ENCODE measurements around the gene TCOF1. TPM values are rescaled to one million over a fixed set of nuclear protein-coding genes. Genes with fewer than 3 reads are reported as not detected.
A peak's percentile ranks its signal among the peaks of the same experiment; 100 is the strongest.

TCOF1 gene
- total and polyA plus RNA-seq, 2 experiments from 2014 or later, result 31.4 to 46.0 TPM

DNA sequence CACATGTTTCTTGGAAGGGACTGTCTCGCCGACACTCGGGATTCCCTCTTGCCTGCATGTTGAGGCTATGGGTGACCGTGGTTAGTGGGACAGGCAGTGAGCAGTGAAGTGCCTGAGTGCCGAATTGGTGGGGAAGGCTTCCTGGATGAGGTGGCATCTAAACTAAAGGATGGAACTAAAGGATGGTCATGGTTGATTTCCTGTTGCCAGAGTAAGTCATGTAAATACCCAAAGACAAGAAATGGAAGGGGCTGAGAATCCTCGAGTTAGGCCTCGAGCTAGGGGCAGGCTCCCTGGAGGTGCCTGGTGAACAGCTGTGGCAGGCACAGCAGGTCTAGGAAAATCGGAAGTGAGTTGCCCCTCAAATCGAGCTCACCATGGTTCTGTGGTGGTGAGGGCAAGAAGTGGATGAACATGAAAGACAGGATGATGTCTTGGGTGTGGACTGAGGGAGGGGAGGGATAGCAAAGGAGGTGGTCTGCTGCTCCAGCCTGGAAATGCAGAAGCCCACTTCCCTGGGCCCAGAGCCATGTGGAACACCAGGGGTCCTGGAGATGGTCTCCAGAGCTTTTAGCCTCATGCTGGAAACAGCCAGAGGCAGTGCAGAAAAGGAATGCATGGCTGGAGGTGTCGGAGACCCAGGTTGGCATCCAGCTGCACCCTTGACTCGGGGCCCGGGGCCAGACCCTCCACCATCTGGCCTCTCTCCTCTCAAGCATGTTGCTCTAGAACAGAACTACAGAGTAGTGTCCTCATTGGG is 43.0 kb downstream of the TCOF1 start:
- DNase-seq (ENCODE audit: low read depth in 1 of 2, low spot score in 1 of 2), result no peak
- Histone ChIP-seq H3K4me3 (no peak overlapping the region), H3K36me3 (peaks cover 7% of the 10 kb centered on the region), H3K27ac (peak overlapping the region; percentile 50), H3K27me3 (no peaks in the 10 kb centered on the region), H3K4me1 (ENCODE audit: low read depth) (peaks cover 12% of the 10 kb centered on the region), H3K9me3 (ENCODE audit: low read depth) (no peaks in the 10 kb centered on the region)
- TF ChIP-seq, protein P1, sequence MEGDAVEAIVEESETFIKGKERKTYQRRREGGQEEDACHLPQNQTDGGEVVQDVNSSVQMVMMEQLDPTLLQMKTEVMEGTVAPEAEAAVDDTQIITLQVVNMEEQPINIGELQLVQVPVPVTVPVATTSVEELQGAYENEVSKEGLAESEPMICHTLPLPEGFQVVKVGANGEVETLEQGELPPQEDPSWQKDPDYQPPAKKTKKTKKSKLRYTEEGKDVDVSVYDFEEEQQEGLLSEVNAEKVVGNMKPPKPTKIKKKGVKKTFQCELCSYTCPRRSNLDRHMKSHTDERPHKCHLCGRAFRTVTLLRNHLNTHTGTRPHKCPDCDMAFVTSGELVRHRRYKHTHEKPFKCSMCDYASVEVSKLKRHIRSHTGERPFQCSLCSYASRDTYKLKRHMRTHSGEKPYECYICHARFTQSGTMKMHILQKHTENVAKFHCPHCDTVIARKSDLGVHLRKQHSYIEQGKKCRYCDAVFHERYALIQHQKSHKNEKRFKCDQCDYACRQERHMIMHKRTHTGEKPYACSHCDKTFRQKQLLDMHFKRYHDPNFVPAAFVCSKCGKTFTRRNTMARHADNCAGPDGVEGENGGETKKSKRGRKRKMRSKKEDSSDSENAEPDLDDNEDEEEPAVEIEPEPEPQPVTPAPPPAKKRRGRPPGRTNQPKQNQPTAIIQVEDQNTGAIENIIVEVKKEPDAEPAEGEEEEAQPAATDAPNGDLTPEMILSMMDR (IDR thresholded peaks at IDR 0.05; ENCODE audit: low read depth, low read length), result no peak

DNA sequence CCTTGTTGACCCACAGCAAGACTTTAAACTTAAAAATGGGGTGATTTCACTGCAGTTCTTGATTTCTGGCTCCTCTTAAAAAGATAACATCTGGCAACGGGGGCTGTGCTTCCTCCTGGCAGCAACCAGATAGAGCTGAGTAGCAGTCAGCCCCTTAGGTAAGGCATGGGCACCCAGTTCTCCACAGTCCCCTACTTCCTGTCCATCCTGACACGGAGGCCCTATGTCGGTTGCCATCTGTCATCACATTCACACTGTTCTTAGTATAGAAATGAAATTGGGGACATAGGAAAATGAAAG is 43.5 kb downstream of the TCOF1 start:
- Histone ChIP-seq H3K36me3 (peaks cover 7% of the 10 kb centered on the region), H3K27me3 (no peaks in the 10 kb centered on the region), H3K27ac (peak overlapping the region; percentile 50), H3K4me3 (no peak overlapping the region), H3K4me1 (ENCODE audit: low read depth) (peaks cover 12% of the 10 kb centered on the region), H3K9me3 (ENCODE audit: low read depth) (no peaks in the 10 kb centered on the region)
- no peak for DNase-seq (ENCODE audit: low read depth in 1 of 2, low spot score in 1 of 2)
- TF ChIP-seq, protein P1 (IDR thresholded peaks at IDR 0.05; ENCODE audit: low read depth, low read length), result no peak

DNA sequence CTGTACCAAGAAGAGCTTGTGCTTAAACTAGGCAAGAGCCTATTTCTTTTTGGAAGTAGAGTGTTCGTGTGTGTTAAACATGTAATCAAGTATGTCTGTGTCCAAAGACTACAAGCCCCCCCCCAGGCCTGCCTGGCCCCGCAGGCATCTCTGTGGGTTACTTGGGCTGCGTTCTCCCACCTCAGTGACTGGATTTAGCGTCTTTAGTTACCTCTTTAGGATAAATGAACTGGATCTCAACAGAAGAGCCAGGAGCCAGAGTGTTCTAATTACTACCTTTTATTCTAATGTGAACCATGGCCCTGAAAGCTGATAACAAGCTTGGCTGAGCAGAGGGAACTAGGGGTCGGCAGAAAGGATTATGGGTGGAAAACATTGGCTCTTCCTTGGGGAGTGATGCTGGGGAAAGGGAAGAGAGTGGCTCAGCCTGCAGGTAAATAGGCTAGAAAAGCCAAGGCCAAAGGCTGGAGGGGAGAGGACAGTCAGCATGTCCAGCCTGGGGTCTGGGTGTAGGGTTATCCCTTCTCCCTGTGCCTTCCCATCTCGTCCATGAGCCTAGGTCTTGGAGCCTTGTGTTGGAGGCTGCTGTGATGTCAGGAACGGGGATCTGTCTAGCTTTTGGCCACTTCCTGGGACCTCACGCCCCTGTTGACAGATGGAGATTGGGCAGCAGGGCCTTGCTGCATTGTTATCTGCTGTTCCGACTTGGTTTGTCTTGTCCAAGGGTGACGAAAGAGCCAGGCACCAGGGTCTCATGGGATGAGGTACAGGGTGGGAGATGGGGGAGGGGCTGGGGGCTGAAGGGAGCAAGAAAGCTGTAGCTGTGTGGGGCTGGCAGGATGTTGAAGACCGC is 44.1 kb downstream of the TCOF1 start:
- H3K36me3 ChIP-seq, result peaks cover 6% of the 10 kb centered on the region
- no peaks in the 10 kb centered on the region for H3K27me3 ChIP-seq

DNA sequence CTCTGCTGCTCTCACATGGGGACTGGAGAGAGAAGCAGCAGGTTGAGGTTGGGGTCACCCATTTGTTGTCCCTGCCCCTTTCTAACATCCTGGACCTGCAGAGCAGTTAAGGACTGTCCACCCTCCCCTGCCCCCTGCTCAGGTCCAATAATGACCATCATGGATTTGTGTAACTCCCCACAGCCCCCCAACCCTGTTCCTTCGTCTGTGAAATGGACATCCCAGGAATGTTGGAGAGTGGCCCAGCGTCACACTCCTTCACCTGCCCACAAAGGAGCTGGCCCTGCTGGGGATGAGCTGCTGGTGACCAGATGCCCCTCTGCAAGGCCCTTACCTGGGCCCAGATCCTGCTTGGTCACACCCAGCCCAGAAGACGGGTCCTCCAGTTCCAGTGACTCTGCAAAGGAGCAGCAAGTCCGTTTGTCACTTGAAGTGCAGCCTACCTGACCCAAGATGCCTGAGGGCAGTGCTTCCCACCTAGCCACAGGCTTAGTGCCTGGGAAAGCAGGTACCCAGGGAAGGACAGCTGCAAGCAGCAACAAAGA is 44.8 kb downstream of the TCOF1 start:
- Histone ChIP-seq H3K27ac (peak overlapping the region; percentile 50), H3K4me1 (ENCODE audit: low read depth) (peaks cover 12% of the 10 kb centered on the region), H3K4me3 (no peak overlapping the region), H3K9me3 (ENCODE audit: low read depth) (no peaks in the 10 kb centered on the region), H3K27me3 (no peaks in the 10 kb centered on the region), H3K36me3 (peaks cover 4% of the 10 kb centered on the region)
- no peak for DNase-seq (ENCODE audit: low read depth in 1 of 2, low spot score in 1 of 2)
- TF ChIP-seq, protein P1 (IDR thresholded peaks at IDR 0.05; ENCODE audit: low read depth, low read length), result no peak

More for the DNA sequence above, 44.1 kb downstream of the TCOF1 start:
- no peak for DNase-seq (ENCODE audit: low read depth in 1 of 2, low spot score in 1 of 2)
- Histone ChIP-seq H3K4me1 (ENCODE audit: low read depth) (peaks cover 12% of the 10 kb centered on the region), H3K4me3 (no peak overlapping the region), H3K9me3 (ENCODE audit: low read depth) (no peaks in the 10 kb centered on the region), H3K27ac (peak overlapping the region; percentile 50)
- TF ChIP-seq, protein P1 (IDR thresholded peaks at IDR 0.05; ENCODE audit: low read depth, low read length), result no peak

DNA sequence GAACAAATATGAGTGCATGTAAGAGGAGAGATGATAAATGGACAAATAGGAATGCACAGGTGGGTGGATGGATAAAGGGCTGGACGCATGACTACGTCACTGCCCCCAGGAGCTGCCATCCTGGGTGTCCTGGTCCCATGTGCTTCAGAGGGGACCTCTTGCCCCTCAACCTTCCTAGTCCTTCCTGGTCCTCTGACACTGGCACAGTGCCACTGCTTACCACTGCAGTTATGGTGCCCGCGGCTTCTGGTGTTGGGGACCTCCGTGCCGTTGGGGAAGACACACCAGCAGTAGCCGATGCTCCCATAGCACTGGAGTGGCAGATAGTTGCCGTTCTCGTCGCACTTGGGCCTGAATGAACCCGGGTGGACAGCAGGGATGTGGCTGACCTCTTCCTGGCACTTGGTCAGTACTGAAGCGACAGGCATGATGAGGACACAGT is 45.4 kb downstream of the TCOF1 start:
- Histone ChIP-seq H3K27me3 (no peaks in the 10 kb centered on the region), H3K4me3 (no peak overlapping the region), H3K9me3 (ENCODE audit: low read depth) (no peaks in the 10 kb centered on the region), H3K36me3 (peaks cover 4% of the 10 kb centered on the region), H3K27ac (no peak overlapping the region), H3K4me1 (ENCODE audit: low read depth) (peaks cover 12% of the 10 kb centered on the region)
- DNase-seq (ENCODE audit: low read depth in 1 of 2, low spot score in 1 of 2), result no peak
- TF ChIP-seq, protein P1 (IDR thresholded peaks at IDR 0.05; ENCODE audit: low read depth, low read length), result no peak

Measured in cardiac muscle cell (in vitro differentiated cells and primary cell).